HepG2 (cell line): ENCODE measurements around the gene ARL5C.

Experiments
- JDP2 ChIP-seq: sonication (generic); formaldehyde crosslinking; IDR thresholded peaks from 2 replicates; pipeline ENCODE4 v1.8.1; 2022; ENCODE audit warnings: missing genetic modification reagents, borderline replicate concordance
- TARDBP ChIP-seq: sonication (generic); formaldehyde crosslinking; IDR thresholded peaks from 2 replicates; pipeline ENCODE4 v1.8.0; 2022; ENCODE audit warnings: mild to moderate bottlenecking, missing genetic modification reagents
- TRIM24 ChIP-seq: sonication (generic); formaldehyde crosslinking; IDR thresholded peaks from 2 replicates; pipeline ENCODE4 v1.8.0; 2022; ENCODE audit warnings: mild to moderate bottlenecking, missing genetic modification reagents
- ZFP90 ChIP-seq: sonication (generic); formaldehyde crosslinking; IDR thresholded peaks from 2 replicates; pipeline ENCODE4 v1.8.0; 2022; ENCODE audit warnings: missing genetic modification reagents, mild to moderate bottlenecking, inconsistent platforms, borderline replicate concordance
- TF ChIP-seq, protein P1 (sequence below): sonication (generic); formaldehyde crosslinking; IDR thresholded peaks from 2 replicates; pipeline ENCODE4 v1.5.0; 2020; ENCODE audit warnings: mild to moderate bottlenecking, missing genetic modification reagents, moderate library complexity
- TF ChIP-seq, protein P2 (sequence below): sonication (generic); formaldehyde crosslinking; IDR thresholded peaks from 2 replicates; pipeline ENCODE4 v1.4.0; 2020; ENCODE audit warnings: missing genetic modification reagents, mild to moderate bottlenecking, borderline replicate concordance

DNA sequence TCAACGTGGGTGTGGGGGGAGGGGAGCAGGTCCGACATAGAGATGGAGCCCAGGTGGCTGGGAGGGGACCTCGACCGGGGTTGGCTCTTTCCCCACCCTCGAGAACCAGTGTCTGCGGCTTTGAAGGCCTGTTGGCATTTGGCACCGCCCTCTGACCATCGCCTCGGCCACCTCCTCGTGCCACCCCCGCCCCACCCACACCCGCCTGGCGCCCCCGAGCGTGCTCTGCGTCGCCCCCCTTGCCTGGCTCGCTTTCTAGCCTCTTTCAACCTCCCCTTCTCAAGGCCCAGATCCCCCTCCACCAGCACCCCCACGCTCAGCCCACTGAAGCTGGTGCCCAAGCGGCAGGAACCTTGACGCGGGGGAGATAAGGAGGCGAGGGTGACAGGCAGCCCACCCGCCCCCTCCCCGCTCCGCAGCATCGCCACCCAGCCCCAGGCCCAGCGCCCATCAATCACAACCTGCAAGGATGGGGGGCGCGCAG lies 30.9 kb upstream of the ARL5C start:
- TF ChIP-seq, protein P1, sequence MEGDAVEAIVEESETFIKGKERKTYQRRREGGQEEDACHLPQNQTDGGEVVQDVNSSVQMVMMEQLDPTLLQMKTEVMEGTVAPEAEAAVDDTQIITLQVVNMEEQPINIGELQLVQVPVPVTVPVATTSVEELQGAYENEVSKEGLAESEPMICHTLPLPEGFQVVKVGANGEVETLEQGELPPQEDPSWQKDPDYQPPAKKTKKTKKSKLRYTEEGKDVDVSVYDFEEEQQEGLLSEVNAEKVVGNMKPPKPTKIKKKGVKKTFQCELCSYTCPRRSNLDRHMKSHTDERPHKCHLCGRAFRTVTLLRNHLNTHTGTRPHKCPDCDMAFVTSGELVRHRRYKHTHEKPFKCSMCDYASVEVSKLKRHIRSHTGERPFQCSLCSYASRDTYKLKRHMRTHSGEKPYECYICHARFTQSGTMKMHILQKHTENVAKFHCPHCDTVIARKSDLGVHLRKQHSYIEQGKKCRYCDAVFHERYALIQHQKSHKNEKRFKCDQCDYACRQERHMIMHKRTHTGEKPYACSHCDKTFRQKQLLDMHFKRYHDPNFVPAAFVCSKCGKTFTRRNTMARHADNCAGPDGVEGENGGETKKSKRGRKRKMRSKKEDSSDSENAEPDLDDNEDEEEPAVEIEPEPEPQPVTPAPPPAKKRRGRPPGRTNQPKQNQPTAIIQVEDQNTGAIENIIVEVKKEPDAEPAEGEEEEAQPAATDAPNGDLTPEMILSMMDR (CRISPR knock-in tag): no peak
- TF ChIP-seq JDP2 (CRISPR knock-in tag): no peak
- TF ChIP-seq, protein P2, sequence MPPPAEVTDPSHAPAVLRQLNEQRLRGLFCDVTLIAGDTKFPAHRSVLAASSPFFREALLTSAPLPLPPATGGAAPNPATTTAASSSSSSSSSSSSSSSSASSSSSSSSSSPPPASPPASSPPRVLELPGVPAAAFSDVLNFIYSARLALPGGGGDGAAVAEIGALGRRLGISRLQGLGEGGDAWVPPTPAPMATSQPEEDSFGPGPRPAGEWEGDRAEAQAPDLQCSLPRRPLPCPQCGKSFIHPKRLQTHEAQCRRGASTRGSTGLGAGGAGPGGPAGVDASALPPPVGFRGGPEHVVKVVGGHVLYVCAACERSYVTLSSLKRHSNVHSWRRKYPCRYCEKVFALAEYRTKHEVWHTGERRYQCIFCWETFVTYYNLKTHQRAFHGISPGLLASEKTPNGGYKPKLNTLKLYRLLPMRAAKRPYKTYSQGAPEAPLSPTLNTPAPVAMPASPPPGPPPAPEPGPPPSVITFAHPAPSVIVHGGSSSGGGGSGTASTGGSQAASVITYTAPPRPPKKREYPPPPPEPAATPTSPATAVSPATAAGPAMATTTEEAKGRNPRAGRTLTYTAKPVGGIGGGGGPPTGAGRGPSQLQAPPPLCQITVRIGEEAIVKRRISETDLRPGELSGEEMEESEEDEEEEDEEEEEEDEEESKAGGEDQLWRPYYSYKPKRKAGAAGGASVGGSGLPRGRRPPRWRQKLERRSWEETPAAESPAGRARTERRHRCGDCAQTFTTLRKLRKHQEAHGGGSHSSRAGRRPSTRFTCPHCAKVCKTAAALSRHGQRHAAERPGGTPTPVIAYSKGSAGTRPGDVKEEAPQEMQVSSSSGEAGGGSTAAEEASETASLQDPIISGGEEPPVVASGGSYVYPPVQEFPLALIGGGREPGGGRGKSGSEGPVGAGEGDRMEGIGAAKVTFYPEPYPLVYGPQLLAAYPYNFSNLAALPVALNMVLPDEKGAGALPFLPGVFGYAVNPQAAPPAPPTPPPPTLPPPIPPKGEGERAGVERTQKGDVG (CRISPR knock-in tag): no peak
- TF ChIP-seq TARDBP (CRISPR knock-in tag): no peak
- TF ChIP-seq TRIM24 (CRISPR knock-in tag): no peak
- no peak for TF ChIP-seq ZFP90 (CRISPR knock-in tag)
